SIG-M5 treated with dmso at 0.1 percent for 504 hours (cell line): ENCODE results near the gene LPAR3.

Experiments
- DNase-seq: peaks from one replicate; lab custom pipeline; 2025; ENCODE audit not compliant: unreplicated experiment; lab: John Stamatoyannopoulos, UW

The LPAR3 gene

DNA sequence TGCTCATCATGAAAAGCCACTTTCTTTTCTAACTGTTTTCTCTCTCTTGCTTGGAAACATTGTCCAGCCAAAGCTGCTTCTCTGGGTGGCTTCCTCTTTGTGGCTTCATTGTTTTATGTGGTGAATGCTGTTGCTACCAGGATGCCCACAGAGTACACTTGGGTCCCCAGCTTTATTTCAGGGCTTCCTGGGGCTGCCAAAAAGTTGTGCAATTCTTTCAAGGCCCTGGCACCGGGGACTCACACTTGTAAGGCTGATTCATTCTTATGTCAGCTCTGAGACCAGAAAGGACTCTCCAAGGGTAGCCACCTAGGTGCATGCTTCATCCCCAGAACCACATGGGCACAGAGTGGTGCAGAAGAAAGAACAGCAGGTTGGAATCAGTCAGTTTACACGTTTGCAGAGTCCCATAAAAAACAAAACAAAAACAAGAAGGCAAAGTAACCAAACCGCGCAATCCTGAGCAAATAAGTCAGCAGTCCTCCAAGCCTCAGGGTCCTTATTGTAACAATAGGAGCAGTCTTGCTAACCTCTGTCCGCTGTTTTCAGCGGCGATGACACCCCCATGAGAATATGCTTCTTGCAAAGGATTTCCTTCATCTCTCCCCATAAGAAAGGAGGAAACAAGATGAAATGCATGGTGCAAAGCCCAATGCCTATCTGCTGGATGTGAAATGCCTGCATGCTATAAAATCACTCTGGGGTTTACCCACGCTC, 112.8 kb downstream of the LPAR3 start:
- DNase-seq: peak; percentile 85

DNA sequence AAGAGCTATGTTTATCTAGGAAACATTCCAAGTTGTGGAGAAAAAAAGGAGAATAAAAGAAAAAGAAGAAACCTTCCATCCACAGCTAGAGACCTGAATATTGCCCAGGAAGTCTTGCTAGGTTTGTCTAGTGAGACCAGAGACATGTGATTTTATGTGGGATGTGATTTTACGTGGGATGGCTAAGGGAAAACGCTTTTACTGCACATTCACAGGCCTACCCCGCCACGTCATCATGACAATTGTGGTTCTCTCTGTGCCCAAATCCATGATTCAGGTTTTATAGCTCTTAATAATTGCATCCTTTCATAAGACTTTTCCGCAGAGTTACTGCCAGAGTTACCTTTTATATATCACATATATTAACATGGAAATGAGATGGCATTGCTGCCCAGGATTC, 116.4 kb downstream of the LPAR3 start:
- no peak for DNase-seq

DNA sequence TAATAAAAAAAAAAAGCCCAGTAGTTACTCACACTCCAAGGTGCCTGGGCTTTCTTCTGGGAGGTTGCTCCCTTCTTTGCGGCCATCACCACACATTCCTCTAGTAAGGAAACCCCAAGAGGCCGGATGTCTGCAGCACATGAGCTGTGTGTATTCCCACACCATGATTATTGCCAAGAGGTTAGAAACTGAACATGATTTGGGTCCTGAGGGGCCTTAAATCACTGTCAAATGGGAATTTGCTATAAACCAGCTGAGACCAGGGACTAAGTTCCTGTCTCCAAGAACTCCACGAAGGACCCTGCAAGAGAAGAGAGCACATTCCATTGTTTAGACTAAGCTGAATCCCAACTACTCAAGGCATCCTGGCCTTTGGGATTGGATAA, 117.5 kb downstream of the LPAR3 start:
- DNase-seq: no peak

DNA sequence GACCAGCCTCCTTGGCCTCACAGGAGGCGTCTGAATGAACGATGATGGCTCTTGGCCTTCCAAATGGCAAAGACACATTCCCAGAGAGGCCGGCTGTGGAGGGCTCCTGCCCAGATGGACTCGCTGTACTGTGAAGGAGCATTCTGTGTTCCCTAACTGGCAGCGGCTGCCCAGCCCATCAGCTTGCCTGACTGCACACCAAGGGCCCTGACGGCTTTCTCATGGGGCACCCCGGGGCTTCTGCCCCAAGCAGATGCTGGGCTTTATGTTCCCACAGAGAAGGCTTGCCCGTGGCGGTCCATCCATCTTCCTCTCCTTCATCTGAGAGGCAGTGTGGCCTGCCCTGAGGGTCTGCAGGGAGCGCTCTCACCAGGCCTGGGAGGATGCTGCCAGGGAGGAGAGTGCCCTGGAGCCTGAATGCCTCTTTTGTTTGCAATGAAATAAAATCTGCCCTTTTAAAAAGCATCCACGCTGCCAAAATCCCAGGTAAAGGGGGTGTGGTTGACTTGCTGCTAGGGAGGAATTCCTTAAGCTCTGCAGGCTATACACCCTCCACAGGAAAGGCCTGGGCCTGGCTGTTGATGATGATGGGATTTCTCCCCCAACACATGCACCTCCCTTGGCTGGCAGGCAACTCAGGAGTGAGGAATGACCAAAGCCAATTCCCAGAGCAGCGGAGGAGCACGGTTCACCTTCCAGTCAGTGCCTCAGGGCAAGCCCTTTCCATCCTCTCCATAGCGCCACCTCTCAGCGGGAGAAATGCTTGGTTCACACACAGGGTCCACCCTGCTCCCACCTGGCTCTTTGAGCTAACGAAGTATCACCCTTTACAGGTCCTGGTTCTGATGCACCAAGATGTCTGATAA, 118.1 kb downstream of the LPAR3 start:
- DNase-seq: no peak

DNA sequence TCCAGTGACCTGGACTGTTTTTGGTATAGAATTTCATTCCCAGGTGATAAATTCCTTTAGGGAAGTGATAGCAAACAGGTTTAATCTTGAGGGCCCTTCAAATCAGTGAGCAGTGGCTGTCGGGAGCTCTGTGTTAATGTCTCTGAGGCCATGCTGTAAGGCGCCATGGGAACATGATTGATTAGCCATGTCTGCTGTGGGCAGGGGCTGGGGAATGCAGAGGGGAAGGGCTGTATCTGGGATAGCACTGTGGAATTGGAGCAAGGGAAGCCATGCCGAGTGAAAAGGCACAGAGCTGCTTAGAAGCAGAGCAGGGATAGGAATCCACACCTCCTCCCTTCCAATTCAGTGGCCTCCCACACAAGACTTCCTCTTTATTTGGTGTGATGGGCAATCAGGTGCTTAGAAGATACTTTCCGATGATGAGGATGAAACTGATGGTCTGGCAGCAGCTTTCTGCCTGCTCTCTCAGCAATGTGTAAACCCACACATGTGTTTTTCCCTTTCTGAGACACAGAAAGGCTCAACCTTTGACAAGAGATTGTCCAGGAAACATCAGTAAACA, 119.0 kb downstream of the LPAR3 start:
- DNase-seq: no peak

DNA sequence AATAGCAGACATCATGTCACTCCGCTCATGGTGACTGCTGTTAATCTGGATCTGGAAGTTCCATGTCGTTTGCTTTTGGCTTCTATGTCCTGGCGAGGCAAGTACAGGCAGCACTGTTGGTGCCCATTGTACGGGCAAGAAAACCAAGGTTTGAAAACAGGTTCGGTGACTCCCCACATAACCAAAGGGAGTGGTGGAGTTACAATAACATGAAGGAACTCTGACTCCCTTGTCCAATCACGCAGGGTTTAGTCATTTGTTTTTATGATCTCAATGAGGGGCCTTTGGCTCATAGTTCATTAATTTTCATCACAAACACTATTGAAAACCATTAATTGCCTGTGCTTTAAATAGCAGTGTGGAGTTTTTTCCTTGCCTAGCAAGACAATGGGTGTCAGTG, 119.8 kb downstream of the LPAR3 start:
- DNase-seq: no peak

DNA sequence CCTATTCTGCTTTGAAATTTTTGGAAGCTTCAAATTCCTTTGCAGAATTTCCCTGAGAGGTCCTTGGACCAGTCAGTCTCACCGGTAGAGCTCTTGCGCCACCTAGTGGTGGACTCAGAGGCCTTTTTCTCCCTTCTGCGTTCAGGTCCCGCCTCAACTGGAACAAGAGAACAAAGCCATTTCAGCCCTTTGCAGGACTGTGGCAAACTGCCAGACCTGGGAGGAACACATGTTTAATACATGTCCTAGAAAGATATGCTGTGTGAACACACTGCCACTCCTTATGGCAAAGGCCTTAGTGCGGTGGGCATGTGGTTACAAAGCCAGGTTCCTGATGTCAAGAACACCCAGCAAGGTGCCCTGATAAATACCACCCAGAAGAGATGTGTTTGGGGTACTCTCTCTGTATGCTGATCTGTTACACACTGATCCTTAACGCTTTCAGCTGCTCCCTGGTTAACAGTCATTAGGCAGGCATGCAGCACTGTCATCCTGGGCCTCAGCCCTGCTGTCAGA, 120.5 kb downstream of the LPAR3 start:
- DNase-seq: peak; percentile 70

DNA sequence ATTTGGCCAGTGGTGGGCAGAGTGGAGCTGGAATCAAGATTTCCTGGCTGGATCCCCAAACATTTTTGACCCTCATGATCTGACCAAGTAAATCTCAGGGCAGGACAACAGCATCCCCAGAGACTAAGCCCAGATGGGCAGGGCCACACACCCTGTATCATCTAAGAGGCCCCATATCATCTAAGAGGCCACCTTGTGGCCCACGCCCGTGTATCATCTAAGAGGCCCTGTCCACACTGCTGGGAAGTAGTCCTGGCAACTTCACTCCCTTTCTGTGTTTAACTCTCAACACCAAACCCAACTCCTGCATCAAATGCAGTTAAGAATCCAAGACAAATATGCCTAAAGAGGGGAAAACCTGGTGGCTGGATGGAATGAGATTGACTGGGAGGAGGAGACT, 121.1 kb downstream of the LPAR3 start:
- no peak for DNase-seq

DNA sequence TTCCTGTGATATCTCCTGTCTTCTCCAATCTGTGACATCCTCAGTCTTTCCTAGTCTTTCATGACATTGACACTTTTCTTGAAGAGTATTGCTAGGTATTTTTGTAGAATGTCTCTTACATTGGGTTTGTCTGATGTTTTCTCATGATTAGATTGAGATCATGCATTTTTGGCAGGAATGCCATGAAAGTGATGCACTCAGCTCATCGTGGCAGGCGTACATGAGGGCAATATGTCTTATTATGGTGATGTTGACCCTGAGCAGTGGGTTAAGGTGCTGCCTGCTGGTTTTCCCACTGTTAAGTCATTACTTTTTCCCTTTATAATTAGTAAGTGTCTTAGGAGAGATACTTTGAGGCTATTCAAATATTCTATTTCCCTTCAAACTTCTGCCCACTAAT, 122.5 kb downstream of the LPAR3 start:
- no peak for DNase-seq

DNA sequence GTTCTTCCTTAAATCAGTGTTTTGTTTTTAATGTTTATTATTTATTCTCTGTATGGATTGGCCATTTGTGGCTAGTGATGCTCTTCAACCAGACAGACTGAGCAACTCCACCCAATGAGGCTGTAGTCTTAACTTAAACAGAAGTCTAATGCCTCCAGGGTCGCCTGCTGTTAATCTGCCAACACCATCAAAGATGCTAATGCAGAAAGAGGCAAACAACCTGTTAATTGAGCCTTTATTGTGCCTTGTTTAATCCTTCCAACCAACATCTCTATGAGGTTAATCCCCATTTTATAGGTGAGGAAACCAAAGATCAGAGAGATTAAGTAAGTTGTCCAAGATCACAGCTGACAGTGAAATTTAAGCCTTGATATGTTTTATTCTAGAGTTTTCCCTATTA, 123.4 kb downstream of the LPAR3 start:
- no peak for DNase-seq

DNA sequence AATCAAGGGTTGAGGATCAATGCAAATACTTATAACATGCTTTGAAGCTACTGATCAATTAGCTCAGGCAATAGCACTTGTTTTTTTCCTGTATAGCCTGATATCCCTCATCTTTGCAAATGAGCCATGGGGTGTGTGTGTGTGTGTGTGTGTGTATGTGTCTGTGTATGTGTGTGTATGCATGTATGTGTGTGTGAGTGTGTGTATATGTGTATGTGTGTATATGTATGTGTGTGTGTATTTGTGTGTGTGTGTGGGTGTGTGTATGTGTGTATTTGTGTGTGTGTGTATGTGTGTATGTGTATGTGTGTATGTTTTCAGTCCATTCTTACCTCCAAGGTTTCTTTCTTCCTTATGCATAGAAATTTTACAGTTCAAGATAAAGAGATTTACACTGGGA, 124.4 kb downstream of the LPAR3 start:
- no peak for DNase-seq

DNA sequence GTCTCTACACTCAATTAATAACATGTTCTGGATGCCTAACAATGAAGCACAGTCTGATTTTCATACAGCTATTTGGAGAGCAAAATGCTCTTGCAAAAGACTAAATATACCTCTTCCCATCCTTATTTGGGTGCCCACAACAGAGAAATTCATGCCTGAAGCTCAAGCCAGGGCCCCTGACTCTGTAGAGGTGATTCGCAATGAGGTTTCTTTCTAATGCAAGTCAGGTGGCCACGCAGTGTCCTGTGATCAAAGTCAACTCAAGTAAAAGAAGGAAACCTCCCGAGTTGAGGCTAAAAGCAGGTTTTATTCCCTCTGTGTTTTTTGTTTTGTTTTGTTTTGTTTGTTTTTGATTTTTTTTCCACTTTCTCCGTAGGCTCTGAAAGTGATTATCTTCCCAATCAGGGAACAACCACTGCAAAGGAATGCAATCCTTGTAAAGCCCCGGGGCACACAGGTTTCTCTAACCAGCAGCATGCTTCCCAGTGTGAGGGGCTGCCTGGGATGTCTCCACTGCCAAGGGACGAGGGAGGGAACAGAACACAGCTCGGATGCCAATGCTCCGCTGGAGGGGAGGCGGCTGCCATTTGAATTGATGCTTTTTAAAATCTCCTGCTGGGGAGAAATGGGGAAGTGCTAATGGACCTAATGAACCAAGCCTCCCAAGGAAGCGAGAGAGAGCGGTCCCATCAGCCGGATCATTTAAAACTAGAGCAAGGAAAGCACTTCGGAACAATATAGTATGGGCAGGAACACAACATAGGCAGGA, 128.9 kb downstream of the LPAR3 start:
- DNase-seq: no peak

DNA sequence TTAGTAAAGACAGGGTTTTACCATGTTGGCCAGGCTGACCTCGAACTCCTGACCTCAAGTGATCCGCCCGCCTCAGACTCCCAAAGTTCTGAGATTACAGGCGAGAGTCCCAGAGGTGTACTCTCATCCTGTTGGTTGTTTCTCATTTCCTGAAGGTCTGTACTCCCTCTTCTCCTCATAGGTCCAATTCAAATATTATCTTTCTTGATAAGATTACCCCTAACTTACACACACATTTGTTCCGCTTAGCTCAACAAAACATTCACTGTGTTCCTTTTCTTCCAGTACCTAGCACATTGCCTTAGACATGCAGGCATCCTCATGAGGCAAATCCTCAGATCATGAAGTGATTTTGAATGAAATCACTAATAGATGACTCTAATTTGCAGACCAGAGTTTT, 130.3 kb downstream of the LPAR3 start:
- DNase-seq: no peak
